Karpas-422 (cell line): ENCODE measurements around the gene OTOP3. TPM values are rescaled to one million over a fixed set of nuclear protein-coding genes. Genes with fewer than 3 reads are reported as not detected.
"Not testable (repeated sequence)": the region's sequence is repeated elsewhere in the genome, so short reads cannot be mapped to it uniquely, and the experiment has no call there.

Experiments used
- DNase-seq: peaks from one replicate; pipeline ENCODE4 v3.0.0-alpha.2; 2015
- H2AFZ ChIP-seq: fragments of 200-600 bp; sonication (generic); 2 replicates; pipeline ENCODE4 v1.6.1; 2014; ENCODE audit warnings: antibody characterized with exemption, low read length, mixed read lengths
- H3K27ac ChIP-seq: fragments of 200-600 bp; sonication (generic); 2 replicates; pipeline ENCODE4 v1.5.1; 2014; ENCODE audit warnings: mild to moderate bottlenecking, low read length, moderate library complexity
- H3K27me3 ChIP-seq: fragments of 200-600 bp; sonication (generic); 2 replicates; pipeline ENCODE4 v1.6.1; 2014; ENCODE audit warnings: low read length, mixed read lengths
- H3K36me3 ChIP-seq: fragments of 200-600 bp; sonication (generic); 2 replicates; pipeline ENCODE4 v1.6.1; 2014; ENCODE audit warnings: low read length, mixed read lengths; ENCODE audit not compliant: insufficient read depth
- H3K4me1 ChIP-seq: fragments of 200-600 bp; sonication (generic); 2 replicates; pipeline ENCODE4 v1.6.1; 2014; ENCODE audit warnings: mild to moderate bottlenecking, low read length, mixed read lengths
- H3K4me2 ChIP-seq: fragments of 200-600 bp; sonication (generic); 2 replicates; pipeline ENCODE4 v1.6.1; 2014; ENCODE audit warnings: low read length, low read depth, mild to moderate bottlenecking; ENCODE audit not compliant: poor library complexity, severe bottlenecking
- H3K4me3 ChIP-seq: fragments of 200-600 bp; sonication (generic); 2 replicates; pipeline ENCODE4 v1.5.1; 2014; ENCODE audit warnings: mild to moderate bottlenecking, antibody characterized with exemption, low read length, mixed read lengths
- H3K79me2 ChIP-seq: fragments of 200-600 bp; sonication (generic); 2 replicates; pipeline ENCODE4 v1.6.1; 2014; ENCODE audit warnings: mild to moderate bottlenecking, low read length, mixed read lengths
- H3K9ac ChIP-seq: fragments of 200-600 bp; sonication (generic); 2 replicates; pipeline ENCODE4 v1.6.0; 2014; ENCODE audit warnings: low read length
- H3K9me2 ChIP-seq: fragments of 200-600 bp; sonication (generic), shearing (Covaris generic); replicated peaks from 2 replicates; pipeline ENCODE4 v1.6.0; 2014; ENCODE audit warnings: mild to moderate bottlenecking, low read length, moderate library complexity; ENCODE audit not compliant: insufficient read depth
- H3K9me3 ChIP-seq: fragments of 300-700, 200-600 bp; sonication (generic); 2 replicates; pipeline ENCODE4 v1.6.1; 2014; ENCODE audit warnings: low read length, mixed read lengths
- H4K20me1 ChIP-seq: fragments of 200-600 bp; sonication (generic); 2 replicates; pipeline ENCODE4 v1.6.1; 2014; ENCODE audit warnings: mild to moderate bottlenecking, antibody characterized with exemption, low read length, low read depth; ENCODE audit not compliant: insufficient read depth
- total RNA-seq: library from RNA; depleted of rRNA; stranded (reverse); fragments of >200 nt; shearing (Covaris generic); gene quantifications from 2 replicates; pipeline ENCODE4 v1.2.3, GENCODE V29; 2014; ENCODE audit warnings: low replicate concordance

OTOP3 gene
- total RNA-seq, 1 experiment from 2014 or later, result not detected

- no peaks in the 10 kb centered on the region for H4K20me1 ChIP-seq
- no peaks in the 10 kb centered on the region for H3K36me3 ChIP-seq
- no peaks in the 10 kb centered on the region for H3K9me2 ChIP-seq
- no peaks in the 10 kb centered on the region for H3K4me1 ChIP-seq
- DNase-seq, result no peak
- no peak overlapping the region for H2AFZ ChIP-seq
- no peak overlapping the region for H3K4me2 ChIP-seq
- no peak overlapping the region for H3K9ac ChIP-seq
- no peak overlapping the region for H3K27ac ChIP-seq
- no peak overlapping the region for H3K4me3 ChIP-seq
- no peaks in the 10 kb centered on the region for H3K27me3 ChIP-seq
- H3K9me3 ChIP-seq, result no peaks in the 10 kb centered on the region
- H3K79me2 ChIP-seq, result no peaks in the 10 kb centered on the region
Observed at GRCh38 chr17:74900208-74900607, 35.5 kb upstream of the OTOP3 start.

GRCh38 chr17:74901353-74902135 is 34.2 kb upstream of the OTOP3 start:
- Histone ChIP-seq H3K9me2 (no peaks in the 10 kb centered on the region), H3K4me1 (no peaks in the 10 kb centered on the region), H3K9me3 (no peaks in the 10 kb centered on the region), H3K79me2 (no peaks in the 10 kb centered on the region), H4K20me1 (no peaks in the 10 kb centered on the region), H3K4me2 (no peak overlapping the region), H2AFZ (no peak overlapping the region), H3K27me3 (no peaks in the 10 kb centered on the region), H3K27ac (no peak overlapping the region), H3K4me3 (no peak overlapping the region), H3K36me3 (no peaks in the 10 kb centered on the region), H3K9ac (no peak overlapping the region)
- DNase-seq, result no peak

- no peaks in the 10 kb centered on the region for H3K9me3 ChIP-seq
- no peaks in the 10 kb centered on the region for H3K79me2 ChIP-seq
- H4K20me1 ChIP-seq, result no peaks in the 10 kb centered on the region
- no peak overlapping the region for H3K4me3 ChIP-seq
- no peak overlapping the region for H2AFZ ChIP-seq
- no peak overlapping the region for H3K9ac ChIP-seq
- no peak for DNase-seq
- H3K9me2 ChIP-seq, result no peaks in the 10 kb centered on the region
- H3K4me1 ChIP-seq, result no peaks in the 10 kb centered on the region
- no peaks in the 10 kb centered on the region for H3K27me3 ChIP-seq
- H3K27ac ChIP-seq, result no peak overlapping the region
- H3K4me2 ChIP-seq, result no peak overlapping the region
- no peaks in the 10 kb centered on the region for H3K36me3 ChIP-seq
Observed at GRCh38 chr17:74903034-74903433, 32.7 kb upstream of the OTOP3 start.

- no peak overlapping the region for H2AFZ ChIP-seq
- no peaks in the 10 kb centered on the region for H3K36me3 ChIP-seq
- H3K4me1 ChIP-seq, result no peaks in the 10 kb centered on the region
- no peaks in the 10 kb centered on the region for H4K20me1 ChIP-seq
- no peak overlapping the region for H3K4me2 ChIP-seq
- no peaks in the 10 kb centered on the region for H3K9me2 ChIP-seq
- no peak overlapping the region for H3K4me3 ChIP-seq
- H3K27me3 ChIP-seq, result no peaks in the 10 kb centered on the region
- H3K79me2 ChIP-seq, result no peaks in the 10 kb centered on the region
- no peak for DNase-seq
- H3K27ac ChIP-seq, result no peak overlapping the region
- no peaks in the 10 kb centered on the region for H3K9me3 ChIP-seq
- no peak overlapping the region for H3K9ac ChIP-seq
Observed at GRCh38 chr17:74903671-74904070, 32.0 kb upstream of the OTOP3 start.

- no peaks in the 10 kb centered on the region for H3K9me3 ChIP-seq
- no peaks in the 10 kb centered on the region for H3K36me3 ChIP-seq
- H3K79me2 ChIP-seq, result no peaks in the 10 kb centered on the region
- no peaks in the 10 kb centered on the region for H3K27me3 ChIP-seq
- H3K9ac ChIP-seq, result no peak overlapping the region
- H3K4me3 ChIP-seq, result no peak overlapping the region
- DNase-seq, result no peak
- no peak overlapping the region for H3K27ac ChIP-seq
- no peak overlapping the region for H2AFZ ChIP-seq
- no peaks in the 10 kb centered on the region for H3K4me1 ChIP-seq
- H4K20me1 ChIP-seq, result no peaks in the 10 kb centered on the region
- no peak overlapping the region for H3K4me2 ChIP-seq
- no peaks in the 10 kb centered on the region for H3K9me2 ChIP-seq
Observed at GRCh38 chr17:74904687-74905409, 30.9 kb upstream of the OTOP3 start.

- peak; percentile 56 for DNase-seq
- not testable (repeated sequence) for H2AFZ ChIP-seq, H3K79me2 ChIP-seq, H3K9me3 ChIP-seq, H3K9ac ChIP-seq, H3K27ac ChIP-seq, H3K4me1 ChIP-seq, H3K9me2 ChIP-seq, H3K27me3 ChIP-seq, H3K4me2 ChIP-seq, H4K20me1 ChIP-seq, H3K36me3 ChIP-seq, H3K4me3 ChIP-seq
Observed at GRCh38 chr17:74906214-74906793, 29.4 kb upstream of the OTOP3 start.

GRCh38 chr17:74907012-74907411 is 28.7 kb upstream of the OTOP3 start:
- Histone ChIP-seq H3K27me3 (no peaks in the 10 kb centered on the region), H3K9ac (no peak overlapping the region), H3K27ac (no peak overlapping the region), H2AFZ (no peak overlapping the region), H3K4me3 (no peak overlapping the region), H3K4me1 (no peaks in the 10 kb centered on the region), H3K9me3 (no peaks in the 10 kb centered on the region), H3K79me2 (no peaks in the 10 kb centered on the region), H4K20me1 (no peaks in the 10 kb centered on the region), H3K9me2 (no peaks in the 10 kb centered on the region), H3K4me2 (no peak overlapping the region), H3K36me3 (no peaks in the 10 kb centered on the region)
- DNase-seq, result no peak

- H3K9ac ChIP-seq, H3K27ac ChIP-seq, H3K4me3 ChIP-seq, H3K9me3 ChIP-seq, H4K20me1 ChIP-seq, H2AFZ ChIP-seq, H3K36me3 ChIP-seq, H3K4me1 ChIP-seq, H3K9me2 ChIP-seq, H3K27me3 ChIP-seq, H3K4me2 ChIP-seq, DNase-seq, H3K79me2 ChIP-seq: not testable (repeated sequence)
Observed at GRCh38 chr17:74909097-74909496, 26.6 kb upstream of the OTOP3 start.
